ENCODE results near the gene NCOA7. TPM values are rescaled to one million over a fixed set of nuclear protein-coding genes. Genes with fewer than 3 reads are reported as not detected.

The NCOA7 gene
- total and polyA plus RNA-seq, 5 donors from 2014 or later = 12.6 to 41.9 (median 14.3) TPM

DNA sequence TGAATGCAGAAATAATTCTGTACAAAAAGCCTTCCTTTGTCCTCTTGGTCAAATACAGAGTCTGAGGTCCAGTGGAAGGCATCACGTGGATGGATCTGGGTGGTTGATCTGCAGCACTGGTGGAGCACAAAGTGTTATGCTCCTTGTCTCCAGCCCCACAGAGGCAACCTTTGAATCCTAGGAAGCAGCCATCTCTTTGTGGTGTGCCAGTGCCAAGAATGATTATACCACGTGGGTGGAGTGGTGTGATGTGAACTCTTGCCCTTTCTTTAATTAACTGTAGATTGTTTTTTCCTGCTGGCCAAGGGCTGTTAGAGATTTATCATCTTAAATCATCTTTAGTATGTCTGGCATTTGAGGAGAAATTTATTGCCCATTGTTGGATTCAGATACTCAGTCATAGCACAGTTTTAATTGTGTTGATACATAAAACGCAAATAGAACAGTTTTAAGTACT, 31.1 kb downstream of the NCOA7 start:
- Mint-ChIP-seq H3K4me3 (no peak overlapping the region), H3K36me3 (peaks cover 39% of the 10 kb centered on the region), H3K27ac (no peak overlapping the region), H3K9me3 (no peaks in the 10 kb centered on the region), H3K27me3 (no peaks in the 10 kb centered on the region), H3K4me1 (peaks cover 17 to 29% (median 26%) of the 10 kb centered on the region in 4 donors)
- Histone ChIP-seq H3K27ac (ENCODE audit: insufficient read depth, low read length, poor library complexity, severe bottlenecking) (no peak overlapping the region), H3K9me3 (ENCODE audit: control insufficient read depth in 2 of 2, low read length in 2 of 2) (no peaks in the 10 kb centered on the region), H3K27me3 (ENCODE audit: control insufficient read depth, insufficient read depth, low read length) (no peaks in the 10 kb centered on the region), H3K4me3 (ENCODE audit: low read depth, low read length) (no peak overlapping the region), H3K36me3 (ENCODE audit: control insufficient read depth, insufficient read depth, low read length) (peaks cover 14% of the 10 kb centered on the region), H3K4me1 (ENCODE audit: control insufficient read depth, insufficient read depth, low read length, poor library complexity, severe bottlenecking) (no peaks in the 10 kb centered on the region)
- ATAC-seq (ENCODE audit: low read depth in 2 of 2) (no peak), DNase-seq (no peak)

- ATAC-seq (ENCODE audit: low read depth in 2 of 2) = no peak
- no peaks in the 10 kb centered on the region for H3K27me3 Mint-ChIP-seq
- Histone ChIP-seq H3K36me3 (ENCODE audit: control insufficient read depth, insufficient read depth, low read length) (peaks cover 10% of the 10 kb centered on the region), H3K27me3 (ENCODE audit: control insufficient read depth, insufficient read depth, low read length) (no peaks in the 10 kb centered on the region), H3K4me3 (ENCODE audit: low read depth, low read length) (no peak overlapping the region), H3K27ac (ENCODE audit: insufficient read depth, low read length, poor library complexity, severe bottlenecking) (no peak overlapping the region), H3K9me3 (ENCODE audit: control insufficient read depth in 2 of 2, low read length in 2 of 2) (no peaks in the 10 kb centered on the region), H3K4me1 (ENCODE audit: control insufficient read depth, insufficient read depth, low read length, poor library complexity, severe bottlenecking) (no peaks in the 10 kb centered on the region)
- H3K4me3 Mint-ChIP-seq = no peak overlapping the region
- no peak for DNase-seq
- H3K36me3 Mint-ChIP-seq = peaks cover 35% of the 10 kb centered on the region
- H3K27ac Mint-ChIP-seq = no peak overlapping the region
- H3K9me3 Mint-ChIP-seq = no peaks in the 10 kb centered on the region
- peaks cover 23 to 37% (median 24%) of the 10 kb centered on the region in 4 donors for H3K4me1 Mint-ChIP-seq
Observed at GRCh38 chr6:125823180-125823579, 32.4 kb downstream of the NCOA7 start.

DNA sequence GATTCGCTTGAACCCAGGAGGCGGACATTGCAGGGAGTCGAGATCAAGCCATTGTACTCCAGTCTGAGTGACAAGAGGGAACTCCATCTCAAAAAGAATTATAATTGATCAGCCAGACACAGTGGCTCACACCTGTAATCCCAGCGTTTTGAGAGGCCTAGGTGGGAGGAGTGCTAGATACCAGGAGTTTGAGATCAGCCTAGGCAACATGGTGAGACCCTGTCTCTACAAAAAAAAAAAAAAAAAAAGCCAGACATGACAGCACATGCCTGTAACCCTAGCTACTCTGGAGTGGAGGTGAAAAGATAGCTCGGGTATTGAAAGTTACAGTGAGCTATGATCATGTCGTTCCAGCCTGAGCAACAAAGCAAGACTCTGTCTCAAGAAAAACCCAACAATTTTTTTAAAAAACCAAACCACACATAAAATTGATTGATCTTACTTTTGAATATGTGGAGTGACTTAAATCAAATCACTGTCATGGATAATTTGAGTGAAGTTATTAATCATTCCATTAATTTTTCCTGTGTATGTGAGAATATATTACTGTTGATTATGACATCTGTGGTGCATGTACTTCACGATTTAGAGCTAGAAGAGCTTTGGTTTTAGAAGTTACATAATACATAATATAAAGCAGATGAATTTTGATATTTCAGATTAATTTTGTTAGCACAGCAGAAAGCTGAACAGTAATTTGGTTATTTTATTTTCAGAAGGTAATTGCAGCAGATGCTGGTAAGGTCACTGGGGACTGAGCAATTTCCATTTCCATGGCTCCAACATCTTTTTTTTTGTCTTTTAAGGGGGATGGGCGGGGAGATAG, 34.4 kb downstream of the NCOA7 start:
- Mint-ChIP-seq H3K4me3 (no peak overlapping the region), H3K9me3 (no peaks in the 10 kb centered on the region), H3K27me3 (no peaks in the 10 kb centered on the region), H3K4me1 (peaks cover 19 to 39% (median 36%) of the 10 kb centered on the region in 4 donors), H3K27ac (peak overlapping the region in 1 of 3 donors; percentile 36), H3K36me3 (peaks cover 26% of the 10 kb centered on the region)
- ATAC-seq (ENCODE audit: low read depth in 2 of 2) = no peak
- DNase-seq = no peak
- H3K4me3 ChIP-seq (ENCODE audit: low read depth, low read length) = no peak overlapping the region
- no peaks in the 10 kb centered on the region for H3K9me3 ChIP-seq (ENCODE audit: control insufficient read depth in 2 of 2, low read length in 2 of 2)
- peaks cover 6% of the 10 kb centered on the region for H3K36me3 ChIP-seq (ENCODE audit: control insufficient read depth, insufficient read depth, low read length)
- H3K27ac ChIP-seq (ENCODE audit: insufficient read depth, low read length, poor library complexity, severe bottlenecking) = no peak overlapping the region
- no peaks in the 10 kb centered on the region for H3K27me3 ChIP-seq (ENCODE audit: control insufficient read depth, insufficient read depth, low read length)
- H3K4me1 ChIP-seq (ENCODE audit: control insufficient read depth, insufficient read depth, low read length, poor library complexity, severe bottlenecking) = peaks cover 6% of the 10 kb centered on the region

- ATAC-seq (ENCODE audit: low read depth in 2 of 2) (no peak), DNase-seq (no peak)
- Mint-ChIP-seq H3K9me3 (peaks cover 0 to 1% (median 0%) of the 10 kb centered on the region in 7 donors), H3K27ac (no peak overlapping the region), H3K4me1 (peaks cover 20 to 44% (median 37%) of the 10 kb centered on the region in 4 donors), H3K36me3 (peaks cover 19% of the 10 kb centered on the region), H3K27me3 (no peaks in the 10 kb centered on the region), H3K4me3 (no peak overlapping the region)
- Histone ChIP-seq H3K4me3 (ENCODE audit: low read depth, low read length) (no peak overlapping the region), H3K27me3 (ENCODE audit: control insufficient read depth, insufficient read depth, low read length) (no peaks in the 10 kb centered on the region), H3K27ac (ENCODE audit: insufficient read depth, low read length, poor library complexity, severe bottlenecking) (no peak overlapping the region), H3K4me1 (ENCODE audit: control insufficient read depth, insufficient read depth, low read length, poor library complexity, severe bottlenecking) (peaks cover 6% of the 10 kb centered on the region), H3K36me3 (ENCODE audit: control insufficient read depth, insufficient read depth, low read length) (no peaks in the 10 kb centered on the region), H3K9me3 (ENCODE audit: control insufficient read depth in 2 of 2, low read length in 2 of 2) (no peaks in the 10 kb centered on the region)
Observed at GRCh38 chr6:125826695-125827463, 36.1 kb downstream of the NCOA7 start.

GRCh38 chr6:125827788-125828320, 37.1 kb downstream of the NCOA7 start:
- peaks cover 6% of the 10 kb centered on the region for H3K4me1 ChIP-seq (ENCODE audit: control insufficient read depth, insufficient read depth, low read length, poor library complexity, severe bottlenecking)
- Mint-ChIP-seq H3K4me3 (no peak overlapping the region), H3K27me3 (no peaks in the 10 kb centered on the region), H3K4me1 (peaks cover 15 to 47% (median 33%) of the 10 kb centered on the region in 4 donors), H3K27ac (peak overlapping the region in 2 of 3 donors; percentile 2 to 63), H3K9me3 (peaks cover 0 to 1% (median 0%) of the 10 kb centered on the region in 7 donors), H3K36me3 (peaks cover 16% of the 10 kb centered on the region)
- H3K9me3 ChIP-seq (ENCODE audit: control insufficient read depth in 2 of 2, low read length in 2 of 2) = no peaks in the 10 kb centered on the region
- no peak for DNase-seq
- H3K27me3 ChIP-seq (ENCODE audit: control insufficient read depth, insufficient read depth, low read length) = no peaks in the 10 kb centered on the region
- H3K36me3 ChIP-seq (ENCODE audit: control insufficient read depth, insufficient read depth, low read length) = no peaks in the 10 kb centered on the region
- ATAC-seq (ENCODE audit: low read depth in 2 of 2) = no peak
- H3K27ac ChIP-seq (ENCODE audit: insufficient read depth, low read length, poor library complexity, severe bottlenecking) = no peak overlapping the region
- no peak overlapping the region for H3K4me3 ChIP-seq (ENCODE audit: low read depth, low read length)

- peaks cover 0 to 1% (median 0%) of the 10 kb centered on the region in 7 donors for H3K9me3 Mint-ChIP-seq
- Histone ChIP-seq H3K36me3 (ENCODE audit: control insufficient read depth, insufficient read depth, low read length) (no peaks in the 10 kb centered on the region), H3K27me3 (ENCODE audit: control insufficient read depth, insufficient read depth, low read length) (no peaks in the 10 kb centered on the region), H3K27ac (ENCODE audit: insufficient read depth, low read length, poor library complexity, severe bottlenecking) (no peak overlapping the region), H3K4me3 (ENCODE audit: low read depth, low read length) (no peak overlapping the region), H3K9me3 (ENCODE audit: control insufficient read depth in 2 of 2, low read length in 2 of 2) (no peaks in the 10 kb centered on the region), H3K4me1 (ENCODE audit: control insufficient read depth, insufficient read depth, low read length, poor library complexity, severe bottlenecking) (peaks cover 6% of the 10 kb centered on the region)
- DNase-seq (no peak), ATAC-seq (ENCODE audit: low read depth in 2 of 2) (no peak)
- peaks cover 20 to 53% (median 36%) of the 10 kb centered on the region in 4 donors for H3K4me1 Mint-ChIP-seq
- peaks cover 16% of the 10 kb centered on the region for H3K36me3 Mint-ChIP-seq
- no peaks in the 10 kb centered on the region for H3K27me3 Mint-ChIP-seq
- H3K4me3 Mint-ChIP-seq = no peak overlapping the region
- peak overlapping the region in 1 of 3 donors; percentile 2 for H3K27ac Mint-ChIP-seq
Observed at GRCh38 chr6:125828476-125829039, 37.8 kb downstream of the NCOA7 start.

DNA sequence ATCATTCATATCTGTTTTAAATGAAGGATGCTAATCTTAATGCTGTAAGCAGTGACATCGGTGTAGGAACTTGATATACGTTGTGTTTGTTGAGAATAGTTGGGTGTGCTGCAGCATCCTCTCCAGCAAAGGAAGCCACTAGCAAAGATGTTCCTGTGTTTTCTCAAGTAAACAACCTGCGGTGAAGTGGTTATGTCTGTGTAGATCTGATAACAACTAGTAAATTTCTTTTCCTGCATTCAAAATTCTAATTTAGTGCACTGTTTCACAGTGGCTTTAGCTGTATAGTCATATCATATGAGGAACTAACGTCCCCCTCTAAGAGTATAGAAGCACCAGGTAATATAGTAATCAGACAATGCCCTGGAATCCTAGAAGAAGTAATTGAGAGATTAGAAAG, 38.7 kb downstream of the NCOA7 start:
- H3K36me3 ChIP-seq (ENCODE audit: control insufficient read depth, insufficient read depth, low read length) = no peaks in the 10 kb centered on the region
- no peaks in the 10 kb centered on the region for H3K27me3 ChIP-seq (ENCODE audit: control insufficient read depth, insufficient read depth, low read length)
- peaks cover 6% of the 10 kb centered on the region for H3K4me1 ChIP-seq (ENCODE audit: control insufficient read depth, insufficient read depth, low read length, poor library complexity, severe bottlenecking)
- no peaks in the 10 kb centered on the region for H3K9me3 ChIP-seq (ENCODE audit: control insufficient read depth in 2 of 2, low read length in 2 of 2)
- H3K9me3 Mint-ChIP-seq = peaks cover 0 to 1% (median 0%) of the 10 kb centered on the region in 7 donors
- H3K4me3 Mint-ChIP-seq = no peak overlapping the region
- no peak overlapping the region for H3K27ac Mint-ChIP-seq
- H3K4me1 Mint-ChIP-seq = peaks cover 21 to 58% (median 37%) of the 10 kb centered on the region in 4 donors
- H3K4me3 ChIP-seq (ENCODE audit: low read depth, low read length) = no peak overlapping the region
- ATAC-seq (ENCODE audit: low read depth in 2 of 2) (peak in 1 of 2 donors; percentile 31), DNase-seq (peak in 2 of 3 donors; percentile 12 to 46)
- no peak overlapping the region for H3K27ac ChIP-seq (ENCODE audit: insufficient read depth, low read length, poor library complexity, severe bottlenecking)
- peaks cover 16% of the 10 kb centered on the region for H3K36me3 Mint-ChIP-seq
- H3K27me3 Mint-ChIP-seq = no peaks in the 10 kb centered on the region

Data from CD4-positive, CD25-positive, alpha-beta regulatory T cell (primary cell).